Keratinocyte (primary cell): ENCODE measurements around the gene GNB5. TPM values are rescaled to one million over a fixed set of nuclear protein-coding genes. Genes with fewer than 3 reads are reported as not detected.
A peak's percentile ranks its signal among the peaks of the same experiment; 100 is the strongest.

ENCODE experiments used
- DNase-seq: peaks from one replicate; pipeline ENCODE4 v3.0.0-alpha.2; 2011; ENCODE audit warnings: low read depth, missing footprints, low spot score
- FAIRE-seq: peaks from 2 replicates; lab custom pipeline; 2011; peaks lifted over from hg19 to GRCh38; lab: Jason Lieb, UNC
- H2AFZ ChIP-seq: 2 replicates; pipeline ENCODE4 v1.6.0; 2012; ENCODE audit warnings: low read length, control low read depth, inconsistent platforms; ENCODE audit not compliant: control insufficient read depth
- H3K27ac ChIP-seq: 2 replicates; pipeline ENCODE4 v1.5.1; 2011; ENCODE audit warnings: low read length; ENCODE audit not compliant: control insufficient read depth, insufficient read depth
- H3K27me3 ChIP-seq: 3 replicates; pipeline ENCODE4 v1.6.0; 2011; ENCODE audit warnings: low read length; ENCODE audit not compliant: control insufficient read depth, insufficient read depth; ENCODE audit errors: extremely low read depth
- H3K36me3 ChIP-seq, 2 experiments: 2 replicates in 1 of 2; 3 replicates in 1 of 2; pipeline ENCODE4 v1.5.1; 2011; ENCODE audit warnings: low read length in 2 of 2, mild to moderate bottlenecking in 1 of 2; ENCODE audit not compliant: control insufficient read depth in 2 of 2, insufficient read depth in 2 of 2; ENCODE audit errors: extremely low read depth in 1 of 2
- H3K4me1 ChIP-seq: 3 replicates; pipeline ENCODE4 v1.5.1; 2011; ENCODE audit warnings: low read length; ENCODE audit not compliant: control insufficient read depth, insufficient read depth; ENCODE audit errors: extremely low read depth
- H3K4me2 ChIP-seq: 3 replicates; pipeline ENCODE4 v1.6.0; 2011; ENCODE audit warnings: low read depth, low read length; ENCODE audit not compliant: control insufficient read depth, insufficient read depth; ENCODE audit errors: extremely low read depth
- H3K4me3 ChIP-seq, 3 experiments: fragments of 200-600 bp in 1 of 3; sonication (generic) in 1 of 3; 2 replicates in 2 of 3; 3 replicates in 1 of 3; pipeline ENCODE4 v1.5.1; 2011 to 2016; ENCODE audit warnings: low read length in 3 of 3, mild to moderate bottlenecking in 3 of 3, control low read depth in 2 of 3, inconsistent platforms in 1 of 3, low read depth in 1 of 3, mixed read lengths in 1 of 3, mixed run types in 1 of 3, moderate library complexity in 1 of 3; ENCODE audit not compliant: control insufficient read depth in 2 of 3, insufficient read depth in 2 of 3; ENCODE audit errors: extremely low read depth in 1 of 3
- H3K79me2 ChIP-seq: 2 replicates; pipeline ENCODE4 v1.6.0; 2012; ENCODE audit warnings: low read length; ENCODE audit not compliant: control insufficient read depth, insufficient read depth
- H3K9ac ChIP-seq: 3 replicates; pipeline ENCODE4 v1.6.0; 2011; ENCODE audit warnings: low read length; ENCODE audit not compliant: control insufficient read depth, insufficient read depth; ENCODE audit errors: extremely low read depth
- H3K9me1 ChIP-seq: 3 replicates; pipeline ENCODE4 v1.6.0; 2011; ENCODE audit warnings: low read length; ENCODE audit not compliant: control insufficient read depth, insufficient read depth; ENCODE audit errors: extremely low read depth
- H3K9me3 ChIP-seq: 2 replicates; pipeline ENCODE4 v1.5.1; 2012; ENCODE audit warnings: low read depth, low read length; ENCODE audit not compliant: control insufficient read depth
- H4K20me1 ChIP-seq: 3 replicates; pipeline ENCODE4 v1.6.0; 2011; ENCODE audit warnings: low read length; ENCODE audit not compliant: control insufficient read depth, insufficient read depth; ENCODE audit errors: extremely low read depth
- CTCF ChIP-seq, 3 experiments: IDR thresholded peaks in 1 of 3; conservative IDR thresholded peaks in 1 of 3; optimal IDR thresholded peaks in 1 of 3; 2 replicates in 2 of 3; 3 replicates in 1 of 3; pipeline versions ENCODE3 to v1.5.1; 2011; ENCODE audit warnings: low read length in 3 of 3, mild to moderate bottlenecking in 3 of 3, moderate library complexity in 2 of 3, control low read depth in 1 of 3, inconsistent platforms in 1 of 3; ENCODE audit not compliant: insufficient read depth in 2 of 3; ENCODE audit errors: extremely low read depth in 1 of 3
- dilution Hi-C: fragments of 300-500 bp; cut with MboI; formaldehyde crosslinking; loops from one replicate; pipeline ENCODE4 v1.7.0; 2020; ENCODE audit warnings: low sequenced_read_pairs; ENCODE audit not compliant: extremely low pct_ligation_motif_present
- polyA plus RNA-seq, 5 experiments: library from polyadenylated mRNA; depleted of rRNA in 3 of 5; stranded (reverse) in 3 of 5; stranded (forward) in 1 of 5; unstranded in 1 of 5; fragments of >200 nt; gene quantifications; 1 replicate in 1 of 5; 2 replicates in 3 of 5; 3 replicates in 1 of 5; pipeline versions ENCODE4 v1.2.1 to v1.2.3, GENCODE V29; 2011 to 2012; ENCODE audit warnings: missing spikeins in 2 of 5, low read depth in 1 of 5, low replicate concordance in 1 of 5
- small RNA-seq, 3 experiments: library from RNA; depleted of rRNA; stranded (forward); fragments of <200 nt; gene quantifications; one replicate each; pipeline ENCODE3, GENCODE V24; 2012; ENCODE audit warnings: low read depth in 3 of 3, low replicate concordance in 1 of 3; ENCODE audit not compliant: insufficient read length in 3 of 3

Gene GNB5
- polyA plus RNA-seq, 1 donor (not counting 4 experiments of a cell fraction or from before 2014, with no cell fraction given), result 25.8 TPM

- Histone ChIP-seq H3K4me2 (peak overlapping the region; percentile 51), H3K79me2 (no peaks in the 10 kb centered on the region), H4K20me1 (no peaks in the 10 kb centered on the region), H2AFZ (no peak overlapping the region), H3K4me3 (no peak overlapping the region), H3K27ac (peak overlapping the region; percentile 82), H3K36me3 (peaks cover 1 to 13% of the 10 kb centered on the region in 2 experiments), H3K9ac (no peak overlapping the region), H3K4me1 (peaks cover 54% of the 10 kb centered on the region), H3K9me1 (no peaks in the 10 kb centered on the region), H3K27me3 (no peaks in the 10 kb centered on the region), H3K9me3 (no peaks in the 10 kb centered on the region)
- DNase-seq (no peak), FAIRE-seq (no peak)
- TF ChIP-seq CTCF (optimal IDR thresholded peaks at IDR 0.05 in 1 of 3, IDR thresholded peaks at IDR 0.05 in 1 of 3, conservative IDR thresholded peaks at IDR 0.05 in 1 of 3; ENCODE audit: extremely low read depth in 1 of 3, insufficient read depth in 2 of 3, low read length in 3 of 3), result no peak
- dilution Hi-C loops, result no loop called here
These were observed 124.2 kb downstream of the GNB5 start for GRCh38 chr15:52066842-52067544.

Small RNA genes within 50 kb of the gene (small RNA-seq; reads per million reads assigned to genes)
- gene RF00019, result 0 reads per million in 3 experiments

Other genes starting within 250 kb of the GNB5 start
- gene LEO1, start 219.6 kb downstream of the GNB5 start, polyA plus RNA-seq, result 6.3 to 12.5 TPM (median 12.2 TPM) in 3 replicates
- 48.5 to 103 TPM (median 83.7 TPM) in 3 replicates for gene MAPK6, start 172.2 kb downstream of the GNB5 start, polyA plus RNA-seq
- gene BCL2L10, start 78.6 kb downstream of the GNB5 start, polyA plus RNA-seq, result 0.39 to 0.72 TPM (median 0.64 TPM) in 3 replicates
- 0.16 to 0.20 TPM (median 0.19 TPM) in 3 replicates for gene MYO5C, start 104.4 kb upstream of the GNB5 start, polyA plus RNA-seq